ENCODE measurements around the gene TRPM1. TPM values are rescaled to one million over a fixed set of nuclear protein-coding genes. Genes with fewer than 3 reads are reported as not detected.

Gene TRPM1
- total and polyA plus RNA-seq, 2 donors = not detected

- Histone ChIP-seq H3K27ac (ENCODE audit: low read depth) (no peak overlapping the region), H3K36me3 (ENCODE audit: insufficient read depth) (no peaks in the 10 kb centered on the region), H3K4me1 (ENCODE audit: insufficient read depth) (no peaks in the 10 kb centered on the region), H3K4me3 (ENCODE audit: low read depth, low read length) (no peak overlapping the region)
- DNase-seq (ENCODE audit: extremely low spot score) = no peak
- 84% methylated on average over 6 of the region's 6 CpGs for WGBS
These were observed 17.3 kb downstream of the TRPM1 start for GRCh38 chr15:31084176-31084575.

DNA sequence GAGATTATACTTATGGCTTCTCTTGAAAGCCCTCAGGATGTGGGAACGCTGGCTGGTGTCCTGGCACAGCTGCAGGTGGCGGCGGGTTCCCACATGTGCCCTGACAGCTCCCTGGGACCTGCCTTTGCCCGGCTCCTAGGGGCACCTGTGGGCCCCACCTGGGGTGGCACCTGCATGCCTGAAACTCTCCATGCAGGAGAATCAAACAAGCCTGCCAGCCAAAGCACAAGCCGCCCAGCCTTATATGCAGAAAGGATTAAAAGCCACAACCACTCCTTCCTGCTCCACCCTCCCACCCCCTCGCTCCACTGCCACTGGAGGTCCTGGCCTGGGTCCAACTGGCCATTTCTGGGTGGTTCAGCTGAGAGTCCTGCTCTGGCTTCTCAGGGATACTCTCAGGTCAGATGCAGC is 18.1 kb downstream of the TRPM1 start:
- no peak for DNase-seq (ENCODE audit: extremely low spot score)
- H3K4me3 ChIP-seq (ENCODE audit: low read depth, low read length) = no peak overlapping the region
- WGBS = 61% methylated on average over 6 of the region's 6 CpGs
- no peak overlapping the region for H3K27ac ChIP-seq (ENCODE audit: low read depth)
- H3K36me3 ChIP-seq (ENCODE audit: insufficient read depth) = no peaks in the 10 kb centered on the region
- no peaks in the 10 kb centered on the region for H3K4me1 ChIP-seq (ENCODE audit: insufficient read depth)

DNA sequence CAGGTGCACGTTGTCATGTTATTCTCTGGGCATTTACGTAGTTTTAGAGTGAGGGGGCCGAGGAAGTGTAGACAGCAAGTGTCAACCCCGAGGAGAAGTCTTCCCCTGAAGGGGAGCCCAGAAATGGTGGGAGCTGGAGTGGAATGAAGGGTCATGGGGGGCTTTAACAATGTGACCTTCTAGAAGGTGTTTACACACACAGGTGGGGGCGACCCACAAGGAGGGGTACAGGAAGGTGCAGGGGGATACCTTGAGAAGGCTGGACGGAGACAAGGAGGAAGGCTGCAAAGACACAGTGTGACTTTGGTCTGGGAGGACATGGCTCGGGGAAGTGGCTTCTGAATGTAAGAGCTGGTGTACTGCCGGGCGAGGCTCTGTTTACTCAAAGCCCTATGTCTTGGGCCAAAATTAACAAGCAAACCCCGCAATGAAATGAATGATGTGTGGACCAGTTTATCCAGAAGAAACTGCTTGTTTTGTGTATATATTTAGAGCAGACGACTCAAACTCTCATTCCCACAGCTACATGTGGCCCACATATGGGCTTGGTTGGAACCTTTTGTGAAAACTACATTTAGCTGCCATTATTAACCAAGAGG is 18.7 kb downstream of the TRPM1 start:
- no peak for DNase-seq (ENCODE audit: extremely low spot score)
- H3K4me1 ChIP-seq (ENCODE audit: insufficient read depth) = no peaks in the 10 kb centered on the region
- no peak overlapping the region for H3K27ac ChIP-seq (ENCODE audit: low read depth)
- H3K36me3 ChIP-seq (ENCODE audit: insufficient read depth) = no peaks in the 10 kb centered on the region
- 73% methylated on average over 11 of the region's 11 CpGs for WGBS
- H3K4me3 ChIP-seq (ENCODE audit: low read depth, low read length) = no peak overlapping the region

DNA sequence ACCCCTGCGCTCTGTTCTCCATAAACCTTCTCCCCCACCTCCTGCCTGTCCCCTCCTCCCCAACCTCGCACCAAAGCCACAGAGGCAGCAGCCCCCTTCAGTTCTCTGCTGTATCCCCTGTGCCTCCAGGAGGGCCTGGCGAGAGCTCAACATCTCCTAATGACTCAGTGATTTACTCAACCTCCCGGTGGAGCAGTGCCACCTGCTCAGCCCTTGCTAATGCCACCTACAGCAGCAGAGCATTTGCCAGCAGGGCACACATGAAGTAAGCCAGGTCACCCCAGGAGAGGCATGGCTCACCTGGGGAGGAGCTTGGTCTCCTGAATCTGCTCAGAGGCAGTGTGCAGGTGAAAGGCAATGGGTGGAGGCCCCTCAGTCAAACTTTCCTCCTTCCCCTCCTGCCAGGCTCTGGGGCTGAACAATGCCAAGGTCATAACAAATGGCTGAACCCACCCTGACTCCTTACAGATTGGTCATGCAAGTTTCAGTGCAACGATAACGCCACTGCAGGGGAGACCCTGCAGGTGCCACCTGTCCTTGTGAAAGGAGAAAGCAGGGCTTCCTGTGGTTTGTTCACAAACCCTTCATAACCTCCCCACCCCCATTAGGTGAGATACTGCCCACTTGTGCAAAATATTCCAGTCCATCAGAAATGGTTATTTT is 19.8 kb downstream of the TRPM1 start:
- Histone ChIP-seq H3K4me3 (ENCODE audit: low read depth, low read length) (no peak overlapping the region), H3K4me1 (ENCODE audit: insufficient read depth) (no peaks in the 10 kb centered on the region), H3K27ac (ENCODE audit: low read depth) (no peak overlapping the region), H3K36me3 (ENCODE audit: insufficient read depth) (no peaks in the 10 kb centered on the region)
- DNase-seq (ENCODE audit: extremely low spot score) = no peak
- WGBS = 68% methylated on average over 6 of the region's 6 CpGs

DNA sequence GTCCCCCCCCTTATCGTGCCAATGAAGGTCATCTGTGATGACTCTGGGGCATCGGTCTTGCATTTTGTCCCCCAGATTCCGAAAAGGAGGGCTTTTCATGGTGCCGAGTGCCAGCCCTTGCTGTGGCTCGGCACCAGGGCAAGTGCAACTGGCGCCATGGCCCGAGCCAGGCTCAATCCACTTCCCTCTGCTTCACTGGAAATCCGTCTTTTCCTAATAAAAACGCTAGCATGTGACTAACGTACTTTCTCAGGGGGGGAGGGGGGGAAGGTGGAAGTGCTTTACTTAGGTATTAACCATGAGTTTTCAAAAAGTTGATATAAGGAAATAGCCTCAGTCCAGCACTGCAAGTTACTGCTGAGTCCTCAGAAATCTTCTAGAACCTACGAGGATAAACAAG is 20.5 kb downstream of the TRPM1 start:
- H3K4me1 ChIP-seq (ENCODE audit: insufficient read depth) = no peaks in the 10 kb centered on the region
- no peak overlapping the region for H3K27ac ChIP-seq (ENCODE audit: low read depth)
- DNase-seq (ENCODE audit: extremely low spot score) = no peak
- no peak overlapping the region for H3K4me3 ChIP-seq (ENCODE audit: low read depth, low read length)
- H3K36me3 ChIP-seq (ENCODE audit: insufficient read depth) = no peaks in the 10 kb centered on the region
- 48% methylated on average over 11 of the region's 11 CpGs for WGBS

- Histone ChIP-seq H3K4me3 (ENCODE audit: low read depth, low read length) (peak overlapping the region; percentile 22), H3K4me1 (ENCODE audit: insufficient read depth) (no peaks in the 10 kb centered on the region), H3K36me3 (ENCODE audit: insufficient read depth) (no peaks in the 10 kb centered on the region), H3K27ac (ENCODE audit: low read depth) (no peak overlapping the region)
- WGBS = 16% methylated on average over 26 of the region's 26 CpGs
- DNase-seq (ENCODE audit: extremely low spot score) = no peak
These were observed 20.9 kb downstream of the TRPM1 start for GRCh38 chr15:31080591-31081014.

DNA sequence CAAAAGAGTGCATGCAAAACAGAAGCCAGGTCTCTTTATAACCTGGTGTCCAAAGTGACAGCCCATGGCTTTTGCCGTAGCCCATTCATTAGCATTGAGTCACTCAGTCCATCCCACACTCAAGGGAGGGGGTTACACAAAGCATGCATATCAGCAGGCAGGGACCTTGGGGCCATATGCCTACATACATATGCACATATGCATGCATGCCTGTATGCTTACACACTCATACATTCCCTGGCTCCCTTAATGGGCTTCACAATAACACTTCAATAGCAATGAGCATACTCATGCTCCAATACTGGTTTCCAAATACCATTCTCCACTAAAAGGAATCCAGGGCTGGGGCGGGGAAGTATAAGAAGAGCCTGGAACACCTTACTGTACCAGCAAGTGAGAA is 22.0 kb downstream of the TRPM1 start:
- H3K4me3 ChIP-seq (ENCODE audit: low read depth, low read length) = no peak overlapping the region
- H3K27ac ChIP-seq (ENCODE audit: low read depth) = no peak overlapping the region
- no peaks in the 10 kb centered on the region for H3K4me1 ChIP-seq (ENCODE audit: insufficient read depth)
- 90% methylated on average over 2 of the region's 2 CpGs for whole genome bisulfite sequencing
- DNase-seq (ENCODE audit: extremely low spot score) = no peak
- no peaks in the 10 kb centered on the region for H3K36me3 ChIP-seq (ENCODE audit: insufficient read depth)

- Histone ChIP-seq H3K4me3 (ENCODE audit: low read depth, low read length) (no peak overlapping the region), H3K27ac (ENCODE audit: low read depth) (no peak overlapping the region), H3K36me3 (ENCODE audit: insufficient read depth) (no peaks in the 10 kb centered on the region), H3K4me1 (ENCODE audit: insufficient read depth) (no peaks in the 10 kb centered on the region)
- DNase-seq (ENCODE audit: extremely low spot score) = no peak
- WGBS = 62% methylated on average over 8 of the region's 8 CpGs
These were observed 23.1 kb downstream of the TRPM1 start for GRCh38 chr15:31078471-31078870.

GRCh38 chr15:31077941-31078340 is 23.6 kb downstream of the TRPM1 start:
- no peak for DNase-seq (ENCODE audit: extremely low spot score)
- Histone ChIP-seq H3K27ac (ENCODE audit: low read depth) (no peak overlapping the region), H3K4me1 (ENCODE audit: insufficient read depth) (no peaks in the 10 kb centered on the region), H3K4me3 (ENCODE audit: low read depth, low read length) (no peak overlapping the region), H3K36me3 (ENCODE audit: insufficient read depth) (no peaks in the 10 kb centered on the region)
- WGBS = 86% methylated on average over 7 of the region's 7 CpGs

DNA sequence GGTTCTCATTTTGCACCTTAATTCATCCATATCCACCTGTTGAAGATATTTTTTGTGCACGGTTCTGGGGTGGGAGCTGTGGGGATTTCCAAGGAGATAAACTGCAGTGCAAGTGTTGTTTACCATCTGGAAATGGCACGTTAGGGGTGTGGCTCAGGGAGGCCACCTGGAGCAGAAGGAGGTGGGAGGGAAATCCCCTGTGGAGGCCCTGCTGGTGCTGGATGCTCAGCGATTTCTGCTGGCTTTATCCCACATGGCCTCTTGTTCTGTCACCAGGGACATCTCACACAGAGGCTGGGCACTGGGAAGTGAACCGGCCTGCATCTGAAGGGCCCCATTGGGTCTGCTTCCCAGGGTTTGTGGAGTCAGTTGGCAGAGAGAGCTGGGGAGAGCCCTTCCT is 24.3 kb downstream of the TRPM1 start:
- Histone ChIP-seq H3K36me3 (ENCODE audit: insufficient read depth) (no peaks in the 10 kb centered on the region), H3K4me1 (ENCODE audit: insufficient read depth) (no peaks in the 10 kb centered on the region), H3K4me3 (ENCODE audit: low read depth, low read length) (no peak overlapping the region), H3K27ac (ENCODE audit: low read depth) (no peak overlapping the region)
- DNase-seq (ENCODE audit: extremely low spot score) = no peak
- 58% methylated on average over 4 of the region's 4 CpGs for WGBS

DNA sequence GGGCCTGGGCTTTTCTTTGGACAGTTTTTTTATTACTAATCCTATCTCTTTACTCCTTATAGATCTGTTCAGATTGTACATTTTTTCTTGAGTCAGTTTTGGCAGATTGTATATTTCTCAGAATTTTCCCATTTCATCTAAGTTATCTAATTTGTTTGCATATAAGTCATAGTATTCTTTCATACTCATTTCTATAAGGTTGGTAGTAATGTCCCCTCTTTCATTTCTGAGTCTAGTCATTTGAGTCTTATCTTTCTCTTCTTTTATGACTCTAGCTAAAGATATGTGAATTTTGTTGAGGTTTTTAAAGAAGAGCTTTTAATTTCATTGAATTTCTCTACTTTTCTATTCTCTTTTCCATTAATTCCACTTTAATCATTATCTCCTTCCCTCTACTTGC is 27.2 kb downstream of the TRPM1 start:
- H3K36me3 ChIP-seq (ENCODE audit: insufficient read depth) = no peaks in the 10 kb centered on the region
- no peak overlapping the region for H3K4me3 ChIP-seq (ENCODE audit: low read depth, low read length)
- no peak overlapping the region for H3K27ac ChIP-seq (ENCODE audit: low read depth)
- H3K4me1 ChIP-seq (ENCODE audit: insufficient read depth) = no peaks in the 10 kb centered on the region
- DNase-seq (ENCODE audit: extremely low spot score) = no peak

- DNase-seq (ENCODE audit: extremely low spot score) = no peak
- Histone ChIP-seq H3K27ac (ENCODE audit: low read depth) (no peak overlapping the region), H3K4me3 (ENCODE audit: low read depth, low read length) (no peak overlapping the region), H3K36me3 (ENCODE audit: insufficient read depth) (no peaks in the 10 kb centered on the region), H3K4me1 (ENCODE audit: insufficient read depth) (no peaks in the 10 kb centered on the region)
- 91% methylated on average over 2 of the region's 2 CpGs for WGBS
These were observed 30.7 kb downstream of the TRPM1 start for GRCh38 chr15:31070867-31071266.

DNA sequence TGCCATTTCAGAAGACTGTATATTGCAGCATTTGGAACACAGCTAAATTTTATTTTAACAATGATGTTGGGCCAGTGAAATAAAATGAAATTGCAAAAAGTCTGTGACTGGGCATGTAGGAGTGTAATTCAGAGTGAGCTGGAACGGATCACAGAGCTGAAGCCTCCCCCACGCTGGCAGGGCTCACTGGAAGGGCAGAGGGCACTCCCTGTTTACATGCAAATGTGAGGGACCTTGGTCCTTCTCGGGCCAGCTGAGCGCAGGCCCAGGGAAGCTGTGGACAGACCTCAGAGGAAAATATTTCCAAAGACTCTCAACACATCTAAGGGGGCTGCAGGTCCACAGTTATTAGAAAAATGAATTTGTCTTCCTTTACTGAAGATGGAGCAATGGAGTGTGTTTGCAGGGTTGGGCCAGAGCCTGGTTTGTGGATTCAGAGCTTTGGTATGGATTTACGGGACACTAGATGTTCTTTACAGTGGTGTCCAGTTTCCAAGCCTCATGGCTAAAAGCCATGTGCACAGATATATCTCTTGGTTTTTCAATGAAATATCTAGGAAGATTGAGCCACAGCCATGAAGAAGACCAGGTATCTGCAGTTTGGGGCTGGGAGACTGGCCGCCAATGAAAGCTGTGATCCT is 32.0 kb downstream of the TRPM1 start:
- Histone ChIP-seq H3K36me3 (ENCODE audit: insufficient read depth) (no peaks in the 10 kb centered on the region), H3K4me3 (ENCODE audit: low read depth, low read length) (no peak overlapping the region), H3K4me1 (ENCODE audit: insufficient read depth) (no peaks in the 10 kb centered on the region), H3K27ac (ENCODE audit: low read depth) (no peak overlapping the region)
- WGBS = 53% methylated on average over 6 of the region's 6 CpGs
- DNase-seq (ENCODE audit: extremely low spot score) = no peak

DNA sequence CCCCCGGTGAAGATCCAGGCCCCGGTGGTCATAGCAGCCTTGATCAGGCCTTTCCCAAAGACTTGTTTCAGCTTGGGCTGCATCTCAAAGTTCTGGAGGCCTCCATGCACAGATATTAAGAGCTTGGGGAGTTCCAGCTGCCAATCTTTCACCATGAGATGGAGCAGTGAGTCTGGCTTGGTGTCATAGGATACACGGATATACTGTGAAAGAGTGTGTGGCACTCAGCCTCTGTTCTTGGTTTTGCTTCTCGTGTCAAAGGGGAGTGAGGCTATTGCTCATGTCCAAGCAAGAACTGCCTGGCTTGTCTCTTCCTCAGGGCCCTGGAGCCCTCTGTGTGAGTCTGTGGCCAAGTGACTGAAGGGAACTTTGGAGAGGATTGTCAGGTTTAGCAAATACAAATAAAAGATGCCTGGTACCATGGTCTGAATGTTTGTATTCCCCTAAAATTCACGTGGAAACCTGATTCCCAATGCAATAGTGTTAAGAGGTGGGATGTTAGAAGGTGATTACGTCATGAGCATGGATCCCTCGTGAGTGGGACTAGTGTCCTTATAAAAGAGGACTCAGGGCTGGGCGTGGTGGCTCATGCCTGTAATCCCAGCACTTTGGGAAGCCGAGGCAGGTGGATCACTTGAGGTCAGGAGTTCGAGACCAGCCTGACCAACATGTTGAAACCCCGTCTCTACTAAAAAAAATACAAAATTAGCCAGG is 33.5 kb downstream of the TRPM1 start:
- 87% methylated on average over 11 of the region's 11 CpGs for WGBS
- no peaks in the 10 kb centered on the region for H3K4me1 ChIP-seq (ENCODE audit: insufficient read depth)
- H3K36me3 ChIP-seq (ENCODE audit: insufficient read depth) = no peaks in the 10 kb centered on the region
- H3K4me3 ChIP-seq (ENCODE audit: low read depth, low read length) = no peak overlapping the region
- DNase-seq (ENCODE audit: extremely low spot score) = no peak
- no peak overlapping the region for H3K27ac ChIP-seq (ENCODE audit: low read depth)
